ENCODE data around the gene GINS1. TPM values are rescaled to one million over a fixed set of nuclear protein-coding genes. Genes with fewer than 3 reads are reported as not detected.

The GINS1 gene
- total RNA-seq, 1 experiment from 2014 or later, result 30.4 TPM

- no peak for DNase-seq (ENCODE audit: low read depth, low spot score)
Observed at GRCh38 chr20:25464501-25465242, 57.2 kb downstream of the GINS1 start.

More at GRCh38 chr20:25464501-25465242, 57.2 kb downstream of the GINS1 start:
- no peak overlapping the region for H3K4me3 ChIP-seq (replicated peaks in 1 of 2; ENCODE audit: low read depth in 1 of 2, low read length in 2 of 2)
- no peaks in the 10 kb centered on the region for H3K9me3 ChIP-seq (ENCODE audit: control insufficient read depth in 1 of 2, insufficient read depth in 1 of 2, low read depth in 1 of 2, low read length in 2 of 2)
- no TSS peak for BruUV-seq (replicated peaks)
- CTCF ChIA-PET, result no interaction called here
- no peaks in the 10 kb centered on the region for H3K36me3 ChIP-seq (ENCODE audit: control insufficient read depth in 1 of 2, insufficient read depth in 2 of 2, low read length in 2 of 2)
- intact Hi-C loops (cut with micrococcal nuclease), result no loop called here
- POLR2A ChIA-PET, result no interaction called here
- no peak overlapping the region for H3K27ac ChIP-seq (ENCODE audit: low read depth, low read length)
- no peak for TF ChIP-seq EZH2 (IDR thresholded peaks at IDR 0.05)
- no peak for TF ChIP-seq ZNF274 (IDR thresholded peaks at IDR 0.05; ENCODE audit: low read depth, low read length)
- TF ChIP-seq SIN3A (IDR thresholded peaks at IDR 0.05; ENCODE audit: low read depth), result no peak
- TF ChIP-seq ELF1 (IDR thresholded peaks at IDR 0.05; ENCODE audit: borderline replicate concordance, low read depth), result no peak
- TF ChIP-seq EZH2phosphoT487 (IDR thresholded peaks at IDR 0.05; ENCODE audit: borderline replicate concordance), result no peak
- TF ChIP-seq, protein P1, sequence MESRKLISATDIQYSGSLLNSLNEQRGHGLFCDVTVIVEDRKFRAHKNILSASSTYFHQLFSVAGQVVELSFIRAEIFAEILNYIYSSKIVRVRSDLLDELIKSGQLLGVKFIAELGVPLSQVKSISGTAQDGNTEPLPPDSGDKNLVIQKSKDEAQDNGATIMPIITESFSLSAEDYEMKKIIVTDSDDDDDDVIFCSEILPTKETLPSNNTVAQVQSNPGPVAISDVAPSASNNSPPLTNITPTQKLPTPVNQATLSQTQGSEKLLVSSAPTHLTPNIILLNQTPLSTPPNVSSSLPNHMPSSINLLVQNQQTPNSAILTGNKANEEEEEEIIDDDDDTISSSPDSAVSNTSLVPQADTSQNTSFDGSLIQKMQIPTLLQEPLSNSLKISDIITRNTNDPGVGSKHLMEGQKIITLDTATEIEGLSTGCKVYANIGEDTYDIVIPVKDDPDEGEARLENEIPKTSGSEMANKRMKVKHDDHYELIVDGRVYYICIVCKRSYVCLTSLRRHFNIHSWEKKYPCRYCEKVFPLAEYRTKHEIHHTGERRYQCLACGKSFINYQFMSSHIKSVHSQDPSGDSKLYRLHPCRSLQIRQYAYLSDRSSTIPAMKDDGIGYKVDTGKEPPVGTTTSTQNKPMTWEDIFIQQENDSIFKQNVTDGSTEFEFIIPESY (IDR thresholded peaks at IDR 0.05; ENCODE audit: extremely low read depth, insufficient replicate concordance, low read length), result no peak
- no peak for TF ChIP-seq SP1 (IDR thresholded peaks at IDR 0.05; ENCODE audit: low read depth)
- no peak for TF ChIP-seq ATF3 (IDR thresholded peaks at IDR 0.05)
- no peak for TF ChIP-seq YY1 (IDR thresholded peaks at IDR 0.05; ENCODE audit: extremely low read depth, insufficient replicate concordance, low read depth, low read length)
- TF ChIP-seq ZFX (IDR thresholded peaks at IDR 0.05), result no peak
- no peak for TF ChIP-seq RAD21 (IDR thresholded peaks at IDR 0.05; ENCODE audit: low read depth)
- no peak for TF ChIP-seq REST (IDR thresholded peaks at IDR 0.05; ENCODE audit: low read depth)
- TF ChIP-seq JUND (IDR thresholded peaks at IDR 0.05), result no peak
- TF ChIP-seq EGR1 (IDR thresholded peaks at IDR 0.05; ENCODE audit: low read depth), result no peak
- no peaks in the 10 kb centered on the region for H3K27me3 ChIP-seq (ENCODE audit: insufficient read depth, low read length)
- H3K9me2 ChIP-seq (ENCODE audit: insufficient read depth), result no peaks in the 10 kb centered on the region
- H2AFZ ChIP-seq (ENCODE audit: low read depth, low read length, poor library complexity, severe bottlenecking), result no peak overlapping the region
- H3K79me2 ChIP-seq (ENCODE audit: insufficient read depth, low read length), result no peaks in the 10 kb centered on the region
- H3K4me2 ChIP-seq (ENCODE audit: low read length), result no peak overlapping the region
- no peaks in the 10 kb centered on the region for H3K4me1 ChIP-seq (ENCODE audit: control insufficient read depth in 1 of 2, insufficient read depth in 2 of 2, low read length in 2 of 2)
- no peak overlapping the region for H3K9ac ChIP-seq (ENCODE audit: low read length)
- RAD21 ChIA-PET (ENCODE audit: low non-redundant PET in 1 of 2, low total read pairs in 2 of 2, uncharacterized antibody in 2 of 2, unreplicated experiment in 2 of 2), result no interaction called here
- no peaks in the 10 kb centered on the region for H4K20me1 ChIP-seq (ENCODE audit: insufficient read depth)
- no peak for ATAC-seq

Measured in HCT116 (cell line).